ENCODE results near the gene ERAL1. TPM values are rescaled to one million over a fixed set of nuclear protein-coding genes. Genes with fewer than 3 reads are reported as not detected.

ERAL1 gene
- total RNA-seq, 1 donor from 2014 or later, result 26.1 TPM

DNA sequence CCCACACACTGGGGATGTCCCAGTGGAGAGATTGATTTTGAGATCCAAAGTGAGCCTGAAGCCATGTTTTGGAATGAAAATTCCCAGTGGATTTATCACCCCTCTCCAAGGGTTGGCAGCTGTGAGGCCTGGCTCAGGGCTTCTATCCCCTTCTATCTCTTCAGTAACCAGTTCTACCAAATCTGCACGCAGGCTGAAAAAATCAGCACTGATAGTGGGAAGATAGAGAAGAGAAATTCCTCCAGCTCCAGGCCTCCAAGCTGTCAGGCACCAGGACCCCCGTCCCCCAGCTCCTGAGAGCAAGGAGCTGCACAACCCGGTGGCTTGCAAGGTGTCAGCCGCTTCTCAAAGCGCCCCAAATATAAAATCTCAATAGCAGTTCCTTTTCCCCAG lies 41.7 kb downstream of the ERAL1 start:
- Histone ChIP-seq H3K27me3 (ENCODE audit: low read depth) (no peaks in the 10 kb centered on the region), H3K36me3 (peaks cover 7% of the 10 kb centered on the region), H3K4me3 (peak overlapping the region; percentile 94), H3K9me3 (no peaks in the 10 kb centered on the region), H3K4me1 (peaks cover 68% of the 10 kb centered on the region), H3K27ac (peak overlapping the region; percentile 97)
- TF ChIP-seq, protein P1, sequence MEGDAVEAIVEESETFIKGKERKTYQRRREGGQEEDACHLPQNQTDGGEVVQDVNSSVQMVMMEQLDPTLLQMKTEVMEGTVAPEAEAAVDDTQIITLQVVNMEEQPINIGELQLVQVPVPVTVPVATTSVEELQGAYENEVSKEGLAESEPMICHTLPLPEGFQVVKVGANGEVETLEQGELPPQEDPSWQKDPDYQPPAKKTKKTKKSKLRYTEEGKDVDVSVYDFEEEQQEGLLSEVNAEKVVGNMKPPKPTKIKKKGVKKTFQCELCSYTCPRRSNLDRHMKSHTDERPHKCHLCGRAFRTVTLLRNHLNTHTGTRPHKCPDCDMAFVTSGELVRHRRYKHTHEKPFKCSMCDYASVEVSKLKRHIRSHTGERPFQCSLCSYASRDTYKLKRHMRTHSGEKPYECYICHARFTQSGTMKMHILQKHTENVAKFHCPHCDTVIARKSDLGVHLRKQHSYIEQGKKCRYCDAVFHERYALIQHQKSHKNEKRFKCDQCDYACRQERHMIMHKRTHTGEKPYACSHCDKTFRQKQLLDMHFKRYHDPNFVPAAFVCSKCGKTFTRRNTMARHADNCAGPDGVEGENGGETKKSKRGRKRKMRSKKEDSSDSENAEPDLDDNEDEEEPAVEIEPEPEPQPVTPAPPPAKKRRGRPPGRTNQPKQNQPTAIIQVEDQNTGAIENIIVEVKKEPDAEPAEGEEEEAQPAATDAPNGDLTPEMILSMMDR (IDR thresholded peaks at IDR 0.05), result no peak
- no peak for ATAC-seq
- no peak for DNase-seq
- intact Hi-C loops (cut with DNase I), result no loop called here

DNA sequence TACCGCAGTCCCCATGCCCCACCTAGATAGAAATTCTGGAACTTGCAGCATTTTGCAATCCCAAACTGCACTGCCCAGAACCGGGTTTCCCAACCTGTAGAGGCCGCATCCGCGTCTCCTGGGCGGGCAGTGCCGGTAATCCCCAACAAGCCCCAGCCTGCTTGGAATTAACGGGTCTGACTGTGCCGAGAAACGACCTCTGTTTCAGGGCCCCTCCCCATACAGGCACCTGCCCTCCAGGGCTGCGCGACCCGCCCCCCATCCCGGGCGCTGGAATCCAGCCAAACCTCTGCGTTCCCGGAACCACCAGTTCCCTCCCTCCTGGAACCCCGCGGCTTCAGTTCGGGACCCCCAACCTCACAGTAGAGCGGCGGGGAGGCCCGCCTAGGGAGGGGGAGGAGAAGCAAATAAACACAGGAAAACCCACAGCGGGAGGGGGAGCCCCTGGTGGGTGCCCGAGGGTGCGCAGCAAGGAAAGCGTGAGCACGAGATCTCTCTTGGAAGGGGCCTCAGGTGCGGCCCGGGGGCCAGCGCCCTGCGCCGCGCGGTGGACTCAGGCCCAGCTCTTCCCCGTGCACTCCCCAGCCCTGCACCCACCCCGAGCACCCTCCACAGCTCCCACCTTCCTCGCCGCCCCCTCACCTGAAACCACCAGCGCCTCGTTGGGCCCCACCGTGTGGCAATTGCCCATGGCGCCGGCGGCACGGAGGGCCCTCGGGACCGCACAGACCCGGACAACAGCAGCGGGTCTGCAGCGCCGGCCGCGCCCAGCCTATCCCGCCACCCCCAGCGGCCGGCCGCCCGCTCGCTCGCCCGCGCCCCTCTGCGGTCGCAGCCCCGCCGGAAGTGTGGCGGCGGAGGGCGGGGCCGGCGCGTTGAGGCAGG lies 42.3 kb downstream of the ERAL1 start, which contains the start of gene FLOT2:
Gene FLOT2 (minus strand): TSS at position 850 of the 885 bp plus-strand sequence. CDS start 159 bp downstream, at position 691.
- intact Hi-C loops (cut with DNase I), result no loop called here
- DNase-seq (peak; percentile 84), ATAC-seq (peak; percentile 82 to 89)
- H3K27me3 ChIP-seq (ENCODE audit: low read depth), result no peaks in the 10 kb centered on the region
- H3K4me3 ChIP-seq, result peak within 1 kb of the TSS; percentile 94
- TF ChIP-seq, protein P1 (IDR thresholded peaks at IDR 0.05), result peak; percentile 26
- H3K4me1 ChIP-seq, result peaks cover 68% of the 10 kb centered on the region
- peaks cover under 1% of the 10 kb centered on the region for H3K36me3 ChIP-seq
- peak within 1 kb of the TSS; percentile 97 for H3K27ac ChIP-seq
- no peaks in the 10 kb centered on the region for H3K9me3 ChIP-seq

DNA sequence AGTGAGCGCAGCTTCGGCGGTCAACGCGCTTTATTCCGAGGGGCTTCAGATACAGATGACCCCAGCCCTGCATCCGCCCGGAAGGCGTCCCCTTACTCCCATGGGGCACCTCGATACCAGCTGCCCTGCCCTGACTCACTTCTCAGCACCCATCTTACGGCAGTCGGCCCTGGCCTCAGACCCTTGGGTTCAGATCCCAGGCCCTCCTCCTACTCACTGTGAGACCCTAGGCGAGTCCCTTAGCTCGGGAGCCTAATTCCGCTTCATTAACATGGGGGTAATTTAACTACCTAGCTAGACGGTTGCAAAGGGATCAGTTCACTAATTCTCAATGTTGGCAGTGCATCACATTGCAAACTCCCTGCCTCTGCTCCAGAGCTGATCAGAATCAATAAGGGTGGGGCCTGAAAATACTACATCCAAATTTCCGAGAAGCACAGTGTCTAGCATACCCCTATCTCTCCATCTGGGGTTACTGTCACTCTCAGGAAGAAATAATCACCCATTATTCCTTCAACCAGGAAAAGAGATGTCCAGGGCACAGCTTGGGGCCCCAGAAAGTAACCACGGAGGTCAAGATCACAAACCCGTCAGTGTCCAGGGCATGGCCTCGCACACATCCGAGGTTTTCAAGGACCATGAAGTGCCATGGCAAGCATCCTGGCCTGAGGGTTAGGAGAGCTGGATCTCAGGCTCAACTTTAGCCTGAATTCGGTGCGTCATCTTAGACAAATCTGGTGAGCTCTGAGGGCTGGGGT lies 43.1 kb downstream of the ERAL1 start:
- Histone ChIP-seq H3K27ac (peak overlapping the region; percentile 97), H3K27me3 (ENCODE audit: low read depth) (no peaks in the 10 kb centered on the region), H3K4me1 (peaks cover 62% of the 10 kb centered on the region), H3K36me3 (no peaks in the 10 kb centered on the region), H3K9me3 (no peaks in the 10 kb centered on the region), H3K4me3 (peak overlapping the region; percentile 94)
- no peak for ATAC-seq
- DNase-seq, result no peak
- TF ChIP-seq, protein P1 (IDR thresholded peaks at IDR 0.05), result no peak
- intact Hi-C loops (cut with DNase I), result no loop called here

DNA sequence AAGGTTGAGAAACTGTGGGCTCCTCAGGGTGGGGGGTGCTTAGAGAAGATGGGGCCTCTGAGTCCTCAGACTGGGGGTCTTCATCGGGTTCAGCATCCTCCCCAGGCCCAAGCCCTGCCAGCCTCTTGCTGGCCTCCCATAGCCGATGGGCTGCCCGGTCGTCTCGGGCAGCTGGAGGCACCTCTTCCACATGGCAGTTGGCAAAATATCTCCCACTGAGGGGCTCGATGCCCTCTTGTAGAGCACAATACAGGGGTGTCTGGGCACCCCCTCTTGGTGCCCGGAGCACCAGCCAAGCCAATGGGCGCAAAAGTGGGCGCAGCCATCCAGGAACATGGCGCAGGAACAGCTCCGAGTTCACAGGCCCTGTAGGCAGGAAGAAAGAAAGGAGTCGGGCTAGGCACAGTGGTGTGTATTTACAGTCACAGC lies 43.7 kb downstream of the ERAL1 start:
- Histone ChIP-seq H3K4me3 (no peak overlapping the region), H3K9me3 (no peaks in the 10 kb centered on the region), H3K27ac (peak overlapping the region; percentile 97), H3K4me1 (peaks cover 61% of the 10 kb centered on the region), H3K36me3 (no peaks in the 10 kb centered on the region), H3K27me3 (ENCODE audit: low read depth) (no peaks in the 10 kb centered on the region)
- intact Hi-C loops (cut with DNase I), result no loop called here
- TF ChIP-seq, protein P1 (IDR thresholded peaks at IDR 0.05), result no peak
- no peak for DNase-seq
- no peak for ATAC-seq

DNA sequence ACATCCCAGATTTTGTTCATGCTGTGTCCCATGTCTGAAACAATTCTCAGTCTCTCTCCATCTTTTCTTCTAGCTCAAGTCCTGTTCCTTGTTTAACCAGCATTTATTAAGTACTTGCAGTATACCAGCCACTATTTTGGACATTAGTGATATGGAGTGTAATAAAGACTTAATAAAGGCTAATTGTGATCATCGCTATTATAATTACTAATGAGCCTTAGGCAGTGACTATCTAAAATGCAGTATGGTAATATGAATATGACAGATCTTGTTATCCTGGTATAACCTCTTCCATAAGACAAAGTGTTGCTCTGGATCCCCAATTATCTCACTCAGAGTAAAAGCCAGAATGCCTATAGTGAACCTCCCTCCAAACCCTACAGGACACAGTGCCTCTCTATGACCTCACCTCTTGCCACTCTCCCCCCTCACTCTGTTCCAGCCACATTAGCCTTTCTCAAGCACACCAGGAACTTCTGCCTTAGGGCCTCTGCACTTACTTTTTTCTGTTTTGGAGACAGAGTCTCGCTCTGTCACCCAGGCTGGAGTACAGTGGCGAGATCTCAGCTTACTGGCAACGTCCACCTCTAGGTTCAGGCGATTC lies 44.5 kb downstream of the ERAL1 start:
- no peak for DNase-seq
- Histone ChIP-seq H3K27me3 (ENCODE audit: low read depth) (no peaks in the 10 kb centered on the region), H3K9me3 (no peaks in the 10 kb centered on the region), H3K4me3 (no peak overlapping the region), H3K27ac (no peak overlapping the region), H3K4me1 (peaks cover 54% of the 10 kb centered on the region), H3K36me3 (no peaks in the 10 kb centered on the region)
- TF ChIP-seq, protein P1 (IDR thresholded peaks at IDR 0.05), result no peak
- intact Hi-C loops (cut with DNase I), result no loop called here
- ATAC-seq, result no peak

All from lower lobe of right lung (tissue), 2 donors.